Keratinocyte (primary cell): Measurements from ENCODE around the gene ASAP3. TPM values are rescaled to one million over a fixed set of nuclear protein-coding genes. Genes with fewer than 3 reads are reported as not detected.

Experiments
- DNase-seq: peaks from one replicate; pipeline ENCODE4 v3.0.0-alpha.2; 2011; ENCODE audit warnings: low read depth, missing footprints, low spot score
- FAIRE-seq: peaks from 2 replicates; lab custom pipeline; 2011; peaks lifted over from hg19 to GRCh38; lab: Jason Lieb, UNC
- H2AFZ ChIP-seq: 2 replicates; pipeline ENCODE4 v1.6.0; 2012; ENCODE audit warnings: low read length, control low read depth, inconsistent platforms; ENCODE audit not compliant: control insufficient read depth
- H3K27ac ChIP-seq: 2 replicates; pipeline ENCODE4 v1.5.1; 2011; ENCODE audit warnings: low read length; ENCODE audit not compliant: control insufficient read depth, insufficient read depth
- H3K27me3 ChIP-seq: 3 replicates; pipeline ENCODE4 v1.6.0; 2011; ENCODE audit warnings: low read length; ENCODE audit not compliant: control insufficient read depth, insufficient read depth; ENCODE audit errors: extremely low read depth
- H3K36me3 ChIP-seq, 2 experiments: 2 replicates in 1 of 2; 3 replicates in 1 of 2; pipeline ENCODE4 v1.5.1; 2011; ENCODE audit warnings: low read length in 2 of 2, mild to moderate bottlenecking in 1 of 2; ENCODE audit not compliant: control insufficient read depth in 2 of 2, insufficient read depth in 2 of 2; ENCODE audit errors: extremely low read depth in 1 of 2
- H3K4me1 ChIP-seq: 3 replicates; pipeline ENCODE4 v1.5.1; 2011; ENCODE audit warnings: low read length; ENCODE audit not compliant: control insufficient read depth, insufficient read depth; ENCODE audit errors: extremely low read depth
- H3K4me2 ChIP-seq: 3 replicates; pipeline ENCODE4 v1.6.0; 2011; ENCODE audit warnings: low read depth, low read length; ENCODE audit not compliant: control insufficient read depth, insufficient read depth; ENCODE audit errors: extremely low read depth
- H3K4me3 ChIP-seq, 3 experiments: fragments of 200-600 bp in 1 of 3; sonication (generic) in 1 of 3; 2 replicates in 2 of 3; 3 replicates in 1 of 3; pipeline ENCODE4 v1.5.1; 2011 to 2016; ENCODE audit warnings: low read length in 3 of 3, mild to moderate bottlenecking in 3 of 3, control low read depth in 2 of 3, inconsistent platforms in 1 of 3, low read depth in 1 of 3, mixed read lengths in 1 of 3, mixed run types in 1 of 3, moderate library complexity in 1 of 3; ENCODE audit not compliant: control insufficient read depth in 2 of 3, insufficient read depth in 2 of 3; ENCODE audit errors: extremely low read depth in 1 of 3
- H3K79me2 ChIP-seq: 2 replicates; pipeline ENCODE4 v1.6.0; 2012; ENCODE audit warnings: low read length; ENCODE audit not compliant: control insufficient read depth, insufficient read depth
- H3K9ac ChIP-seq: 3 replicates; pipeline ENCODE4 v1.6.0; 2011; ENCODE audit warnings: low read length; ENCODE audit not compliant: control insufficient read depth, insufficient read depth; ENCODE audit errors: extremely low read depth
- H3K9me1 ChIP-seq: 3 replicates; pipeline ENCODE4 v1.6.0; 2011; ENCODE audit warnings: low read length; ENCODE audit not compliant: control insufficient read depth, insufficient read depth; ENCODE audit errors: extremely low read depth
- H3K9me3 ChIP-seq: 2 replicates; pipeline ENCODE4 v1.5.1; 2012; ENCODE audit warnings: low read depth, low read length; ENCODE audit not compliant: control insufficient read depth
- H4K20me1 ChIP-seq: 3 replicates; pipeline ENCODE4 v1.6.0; 2011; ENCODE audit warnings: low read length; ENCODE audit not compliant: control insufficient read depth, insufficient read depth; ENCODE audit errors: extremely low read depth
- CTCF ChIP-seq, 3 experiments: IDR thresholded peaks in 1 of 3; conservative IDR thresholded peaks in 1 of 3; optimal IDR thresholded peaks in 1 of 3; 2 replicates in 2 of 3; 3 replicates in 1 of 3; pipeline versions ENCODE3 to v1.5.1; 2011; ENCODE audit warnings: low read length in 3 of 3, mild to moderate bottlenecking in 3 of 3, moderate library complexity in 2 of 3, control low read depth in 1 of 3, inconsistent platforms in 1 of 3; ENCODE audit not compliant: insufficient read depth in 2 of 3; ENCODE audit errors: extremely low read depth in 1 of 3
- EZH2 ChIP-seq: IDR thresholded peaks from one replicate; pipeline ENCODE4 v1.6.1; 2012; ENCODE audit warnings: inconsistent platforms, mild to moderate bottlenecking, low read length, moderate library complexity
- dilution Hi-C: fragments of 300-500 bp; cut with MboI; formaldehyde crosslinking; loops from one replicate; pipeline ENCODE4 v1.7.0; 2020; ENCODE audit warnings: low sequenced_read_pairs; ENCODE audit not compliant: extremely low pct_ligation_motif_present
- polyA plus RNA-seq, 5 experiments: library from polyadenylated mRNA; depleted of rRNA in 3 of 5; stranded (reverse) in 3 of 5; stranded (forward) in 1 of 5; unstranded in 1 of 5; fragments of >200 nt; gene quantifications; 1 replicate in 1 of 5; 2 replicates in 3 of 5; 3 replicates in 1 of 5; pipeline versions ENCODE4 v1.2.1 to v1.2.3, GENCODE V29; 2011 to 2012; ENCODE audit warnings: missing spikeins in 2 of 5, low read depth in 1 of 5, low replicate concordance in 1 of 5

The ASAP3 gene
- polyA plus RNA-seq, 1 donor (not counting 4 experiments of a cell fraction or from before 2014, with no cell fraction given) = 11.4 TPM

DNA sequence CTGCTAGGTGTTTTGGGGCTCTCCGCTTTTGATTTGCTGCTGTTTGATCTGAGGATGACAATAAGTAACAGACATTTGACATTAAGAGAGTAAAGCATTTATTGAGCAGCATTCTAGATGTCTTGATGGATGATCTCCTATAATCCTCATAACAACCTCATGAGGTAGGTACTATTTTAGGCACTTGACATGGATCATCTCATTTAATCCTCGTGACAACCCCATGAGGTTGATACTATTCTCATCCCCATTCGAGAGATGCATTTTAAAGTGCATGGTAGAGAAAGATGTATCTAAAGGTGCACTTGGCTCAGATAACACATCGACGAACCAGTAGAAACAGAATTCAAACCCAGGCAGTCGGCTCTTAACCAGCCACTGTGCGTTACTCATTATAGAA is 86.1 kb downstream of the ASAP3 start:
- Histone ChIP-seq H3K9me3 (no peaks in the 10 kb centered on the region), H4K20me1 (no peaks in the 10 kb centered on the region), H3K27ac (no peak overlapping the region), H3K79me2 (no peaks in the 10 kb centered on the region), H3K36me3 (no peaks in the 10 kb centered on the region), H3K4me1 (peaks cover 10% of the 10 kb centered on the region), H3K27me3 (no peaks in the 10 kb centered on the region), H3K9me1 (no peaks in the 10 kb centered on the region), H3K4me3 (no peak overlapping the region), H3K4me2 (no peak overlapping the region), H2AFZ (no peak overlapping the region), H3K9ac (no peak overlapping the region)
- FAIRE-seq = no peak
- no peak for TF ChIP-seq EZH2
- dilution Hi-C loops = no loop called here
- no peak for DNase-seq

GRCh38 chr1:23396380-23396779 is 87.6 kb downstream of the ASAP3 start:
- no peak for FAIRE-seq

More at GRCh38 chr1:23396380-23396779, 87.6 kb downstream of the ASAP3 start:
- Histone ChIP-seq H3K36me3 (no peaks in the 10 kb centered on the region), H4K20me1 (no peaks in the 10 kb centered on the region), H3K27ac (no peak overlapping the region), H3K4me3 (no peak overlapping the region), H3K4me2 (no peak overlapping the region), H2AFZ (no peak overlapping the region), H3K27me3 (no peaks in the 10 kb centered on the region), H3K9me1 (no peaks in the 10 kb centered on the region), H3K9me3 (no peaks in the 10 kb centered on the region), H3K9ac (no peak overlapping the region), H3K4me1 (peaks cover 3% of the 10 kb centered on the region), H3K79me2 (no peaks in the 10 kb centered on the region)
- dilution Hi-C loops = no loop called here
- no peak for DNase-seq
- TF ChIP-seq EZH2 (no peak), CTCF (optimal IDR thresholded peaks at IDR 0.05 in 1 of 3, IDR thresholded peaks at IDR 0.05 in 1 of 3, conservative IDR thresholded peaks at IDR 0.05 in 1 of 3; ENCODE audit: extremely low read depth in 1 of 3, insufficient read depth in 2 of 3, low read length in 3 of 3) (no peak)
